ENCODE data around the gene LRMDA.

GRCh38 chr10:75568450-75569130 lies 137.2 kb downstream of the LRMDA start:
- no peak for TF ChIP-seq CTCF (IDR thresholded peaks at IDR 0.05)
- no peak for TF ChIP-seq POLR2A (IDR thresholded peaks at IDR 0.05)
